Measurements from ENCODE around the gene SYNDIG1.

SYNDIG1 gene

DNA sequence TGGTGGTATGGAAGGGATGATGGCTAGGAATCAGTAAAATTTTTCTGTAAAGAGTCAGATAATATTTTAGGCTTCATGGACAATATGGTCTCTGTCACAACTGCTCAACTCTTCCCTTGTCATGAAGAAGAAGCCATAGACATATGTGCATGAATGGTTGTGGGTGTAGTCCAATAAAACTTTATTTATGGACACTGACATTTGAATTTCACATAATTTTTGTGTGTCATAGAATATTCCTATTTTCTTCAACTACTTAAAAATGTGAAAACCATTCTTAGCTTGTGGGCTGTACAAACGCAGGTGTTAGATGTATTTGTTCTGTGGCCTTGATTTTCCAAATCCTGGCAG is 59.9 kb downstream of the SYNDIG1 start:
- no peak for DNase-seq

DNA sequence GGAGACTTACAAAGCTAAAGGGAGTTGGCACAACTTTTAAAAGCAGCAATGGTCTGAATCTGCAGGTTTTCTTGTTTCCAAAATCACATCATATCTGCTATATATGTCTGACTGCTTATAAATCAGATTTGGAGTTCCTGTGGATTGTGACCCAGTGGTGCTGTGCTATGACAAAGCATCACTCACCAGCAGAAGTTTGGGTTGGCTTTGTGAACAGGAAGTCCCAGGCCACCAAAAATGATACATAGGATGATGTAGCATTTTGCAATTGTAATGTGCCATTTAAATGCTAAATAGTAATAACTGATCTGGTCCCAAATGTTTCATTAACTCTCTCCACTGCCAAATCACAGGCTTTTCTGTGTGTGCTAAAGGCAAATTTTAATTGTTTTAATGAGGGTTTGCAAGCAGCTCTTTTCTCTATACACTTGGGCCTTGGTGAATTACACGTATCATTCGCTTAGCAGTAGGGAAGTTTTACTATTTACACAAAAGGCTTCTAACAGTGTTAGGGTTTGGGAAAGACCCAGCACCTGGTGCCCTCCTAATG is 60.8 kb downstream of the SYNDIG1 start:
- DNase-seq = no peak

DNA sequence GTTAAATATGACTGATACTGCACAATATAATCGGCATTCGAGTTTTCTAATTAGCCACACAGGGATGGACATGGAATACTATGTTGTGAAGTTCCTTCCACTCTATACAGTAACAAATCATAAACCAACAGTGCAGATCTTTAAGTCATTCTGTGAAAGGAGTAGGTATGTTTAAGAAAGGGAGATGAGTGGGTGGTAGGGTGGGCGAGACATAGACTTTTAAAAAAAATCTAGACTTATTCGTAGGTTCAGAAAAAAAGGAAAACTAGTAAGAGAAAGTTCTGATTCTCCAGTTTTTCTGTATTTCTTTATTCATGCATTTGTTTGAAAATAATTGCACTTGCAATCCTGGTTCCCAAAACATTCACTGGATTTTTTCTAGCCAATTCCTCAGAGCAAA is 61.8 kb downstream of the SYNDIG1 start:
- no peak for DNase-seq

DNA sequence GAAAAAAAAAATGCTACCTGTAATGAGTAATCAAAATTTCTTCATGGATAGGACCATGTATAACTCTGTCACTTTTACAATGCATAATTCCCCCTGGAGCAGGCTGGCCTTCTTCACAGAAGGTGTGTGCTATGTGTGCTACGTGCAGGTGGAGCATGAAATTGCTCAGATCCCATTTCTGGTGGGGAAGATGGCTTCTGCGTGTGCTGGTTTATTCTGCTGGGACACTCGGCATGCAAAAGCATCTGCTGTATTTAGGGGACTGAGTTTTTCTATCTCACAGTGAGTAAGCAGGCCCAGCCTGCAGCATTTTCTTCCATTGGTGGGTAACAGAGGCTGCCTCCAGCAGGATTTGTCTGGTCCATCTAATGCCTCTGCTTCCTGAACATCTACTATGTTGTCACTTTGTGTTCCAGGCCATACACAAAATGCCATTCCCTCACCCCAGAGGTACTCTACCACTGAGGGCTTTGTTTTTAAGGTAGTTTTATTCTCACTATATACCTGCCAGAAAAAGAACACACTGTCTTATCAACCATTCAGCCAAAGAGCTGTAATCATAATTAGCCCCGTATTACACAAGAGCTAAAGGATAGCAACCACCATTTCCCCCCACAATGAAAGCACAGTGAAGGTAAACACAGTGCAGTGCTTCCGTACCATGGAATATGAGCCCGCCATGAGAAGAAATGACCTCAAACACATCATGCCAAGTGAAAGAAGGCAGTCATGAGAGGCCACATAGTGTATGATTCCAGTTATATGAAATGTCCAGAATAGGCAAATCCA is 62.4 kb downstream of the SYNDIG1 start:
- DNase-seq = no peak

DNA sequence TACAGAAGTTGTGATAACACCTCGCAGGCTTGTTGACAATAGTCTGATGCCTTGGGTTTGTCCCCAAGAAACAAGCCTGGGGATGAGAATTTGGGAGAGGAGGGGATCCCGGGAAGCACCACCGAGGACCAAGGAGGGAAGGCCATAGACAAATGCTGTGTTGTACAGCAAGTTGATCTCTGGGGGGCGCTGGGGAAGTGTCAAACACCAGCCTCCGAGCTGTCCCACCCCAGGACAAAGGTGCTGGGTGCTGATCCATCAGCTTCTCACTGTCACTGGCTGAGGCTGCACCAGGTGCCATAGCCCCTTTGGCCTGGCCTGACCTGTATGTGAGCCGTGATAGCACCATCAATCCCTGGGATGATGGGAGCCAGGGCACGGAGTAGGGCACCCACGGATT is 64.0 kb downstream of the SYNDIG1 start:
- no peak for DNase-seq

DNA sequence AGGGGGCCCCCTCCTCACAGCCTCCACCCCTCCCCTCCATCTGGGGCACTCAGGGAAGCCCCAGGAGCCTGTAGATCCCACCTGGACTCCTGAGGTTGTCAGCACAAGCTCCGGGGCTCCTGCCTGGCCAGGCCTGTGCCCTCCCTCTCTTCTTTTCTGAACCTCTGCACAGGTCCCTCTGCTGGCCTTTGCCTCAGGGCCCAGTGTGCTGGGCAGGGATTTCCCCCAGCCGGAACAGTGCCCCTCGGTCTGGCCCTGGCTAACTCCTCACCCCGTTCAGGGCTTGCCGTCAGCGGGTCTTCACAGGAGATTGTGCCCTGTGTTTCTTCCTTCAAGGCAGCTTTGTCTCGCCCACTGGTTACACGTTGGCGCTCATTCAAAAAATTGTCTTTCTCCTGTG is 64.9 kb downstream of the SYNDIG1 start:
- DNase-seq = no peak

DNA sequence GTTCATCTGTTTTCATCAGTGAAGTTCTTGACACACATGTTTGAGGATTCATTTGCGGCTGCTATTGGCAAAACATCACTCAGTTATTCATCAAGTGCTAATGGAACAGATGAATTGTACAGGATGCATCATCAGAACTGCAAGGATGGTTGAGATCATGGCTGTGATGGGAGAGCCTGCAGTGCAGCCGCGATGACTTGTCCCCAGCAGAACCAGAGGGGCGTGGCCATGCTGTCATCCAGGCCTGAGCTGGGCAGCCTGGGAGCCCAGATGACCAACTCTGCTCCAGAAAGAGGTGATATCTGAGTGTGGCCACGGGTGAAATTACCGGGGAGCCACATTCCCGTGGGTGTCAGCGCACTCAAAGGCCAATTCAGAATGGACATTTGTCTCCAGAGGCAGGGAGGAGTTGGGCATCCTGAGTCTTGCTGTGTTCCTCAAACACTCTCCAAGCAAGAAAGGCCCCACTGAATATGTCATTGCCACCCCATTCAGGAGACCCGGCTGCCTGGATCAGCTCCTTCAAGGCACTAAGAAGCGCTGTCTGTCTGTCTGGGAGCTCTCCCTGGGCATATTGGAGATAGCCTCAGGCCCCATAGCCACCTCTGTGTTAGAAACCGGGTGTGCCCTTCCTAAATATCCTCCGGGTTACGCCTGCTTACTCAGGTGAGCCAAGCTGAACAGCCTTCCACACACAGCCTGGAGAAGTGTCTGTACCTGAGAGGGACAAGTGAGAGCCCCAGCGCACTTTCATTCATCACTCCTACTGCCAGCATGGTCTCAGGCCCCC is 66.7 kb downstream of the SYNDIG1 start:
- DNase-seq = no peak

DNA sequence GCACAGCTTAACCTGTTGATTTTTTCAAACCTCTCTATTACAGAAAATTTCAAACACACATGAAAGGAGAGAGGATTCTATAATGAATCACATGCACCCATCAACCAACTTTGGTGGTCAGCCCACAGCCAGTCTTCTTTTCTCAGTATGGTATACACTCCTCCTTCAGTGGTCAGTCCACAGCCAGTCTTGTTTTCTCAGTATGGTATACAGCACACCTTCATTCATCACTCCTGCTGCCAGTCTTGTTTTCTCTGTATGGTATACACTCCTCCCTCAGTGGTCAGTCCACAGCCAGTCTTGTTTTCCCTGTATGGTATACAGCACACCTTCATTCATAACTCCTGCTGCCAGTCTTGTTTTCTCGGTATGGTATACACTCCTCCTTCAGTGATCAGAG is 67.8 kb downstream of the SYNDIG1 start:
- DNase-seq = no peak

DNA sequence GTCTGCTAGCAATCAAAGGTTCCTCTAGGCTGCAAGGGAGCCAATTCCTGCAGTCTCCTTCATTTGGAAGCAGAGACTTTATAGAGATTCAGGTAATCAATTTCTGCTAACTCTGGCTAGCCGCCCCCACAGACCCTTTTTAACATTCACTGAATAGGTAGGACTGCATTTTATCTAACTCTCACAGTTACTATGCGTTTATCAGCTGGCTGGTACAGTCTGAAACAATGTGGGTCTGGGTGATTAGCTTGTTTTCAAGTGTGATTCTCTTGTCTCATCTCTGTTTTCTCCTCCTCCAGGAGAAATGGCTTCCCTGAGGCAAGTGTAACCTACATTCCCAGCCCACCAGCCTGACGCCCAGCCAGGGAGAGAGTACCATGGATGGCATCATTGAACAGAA is 73.3 kb downstream of the SYNDIG1 start:
- no peak for DNase-seq

DNA sequence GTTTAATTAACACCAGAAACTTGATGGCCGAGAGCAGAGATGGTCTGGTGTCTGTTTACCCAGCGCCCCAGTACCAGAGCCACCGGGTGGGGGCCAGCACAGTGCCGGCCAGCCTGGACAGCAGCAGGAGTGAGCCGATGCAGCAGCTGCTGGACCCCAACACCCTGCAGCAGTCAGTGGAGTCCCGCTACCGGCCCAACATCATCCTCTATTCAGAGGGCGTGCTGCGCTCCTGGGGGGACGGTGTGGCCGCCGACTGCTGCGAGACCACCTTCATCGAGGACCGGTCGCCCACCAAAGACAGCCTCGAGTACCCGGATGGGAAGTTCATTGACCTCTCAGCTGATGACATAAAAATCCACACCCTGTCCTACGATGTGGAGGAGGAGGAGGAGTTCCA is 73.7 kb downstream of the SYNDIG1 start:
- no peak for DNase-seq

DNA sequence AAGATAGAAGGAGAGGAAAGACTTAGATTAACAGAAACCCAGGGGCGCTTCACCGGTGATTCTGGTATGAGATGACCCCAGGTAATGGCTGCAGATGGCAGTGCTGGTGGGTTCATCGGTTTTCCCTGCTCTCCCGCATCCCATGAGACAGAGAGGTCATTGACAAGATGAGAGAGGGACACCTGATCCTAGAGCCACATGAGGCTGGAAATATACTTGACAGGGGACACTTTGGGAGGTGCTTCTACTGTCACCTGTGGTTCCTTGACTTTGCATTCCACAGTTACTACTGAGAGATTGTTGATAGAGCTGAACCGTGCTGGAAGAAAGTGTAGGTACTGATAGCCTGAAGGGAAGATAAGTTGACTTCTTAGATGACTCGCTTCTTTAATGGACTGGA is 74.3 kb downstream of the SYNDIG1 start:
- DNase-seq = no peak

DNA sequence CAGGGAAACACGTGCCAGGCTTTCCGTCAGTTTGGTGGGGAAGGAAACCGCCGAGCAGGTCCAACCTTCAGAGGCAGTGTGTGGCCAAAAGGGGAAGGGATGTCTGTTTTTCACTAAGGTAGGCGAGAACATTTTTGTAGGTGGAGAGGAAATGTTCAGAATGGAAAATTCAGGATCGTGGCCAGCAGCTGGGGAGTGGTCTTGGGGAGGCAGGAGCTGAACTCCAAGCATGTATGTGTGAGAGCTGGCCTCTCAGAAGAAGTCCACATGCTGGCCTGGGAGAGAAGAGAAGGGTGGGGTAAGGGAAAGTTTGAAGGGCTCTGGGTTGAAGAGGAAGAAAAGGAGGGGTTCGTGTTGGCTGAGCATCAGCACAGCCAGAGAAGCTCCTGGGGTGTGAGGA is 74.9 kb downstream of the SYNDIG1 start:
- no peak for DNase-seq

DNA sequence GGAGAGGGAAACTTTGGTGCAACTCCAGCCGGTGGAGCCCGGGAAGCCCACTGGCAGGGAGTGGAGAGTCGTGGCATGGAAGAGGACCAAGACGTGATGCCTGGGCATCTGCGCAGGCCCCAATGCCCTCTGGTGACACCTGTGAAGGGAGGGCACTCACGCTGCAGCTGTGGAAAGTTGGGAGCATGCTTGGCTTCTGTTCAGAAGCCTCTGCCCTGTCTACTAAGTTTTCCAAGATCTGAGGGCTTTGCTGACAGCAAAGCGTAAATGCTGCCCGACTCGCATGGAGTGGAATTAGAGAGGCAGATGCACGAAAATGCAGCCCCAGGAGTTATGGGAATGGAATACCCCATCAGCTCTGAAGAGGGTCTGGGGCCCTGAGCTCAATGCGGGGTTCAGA is 75.7 kb downstream of the SYNDIG1 start:
- DNase-seq = no peak

DNA sequence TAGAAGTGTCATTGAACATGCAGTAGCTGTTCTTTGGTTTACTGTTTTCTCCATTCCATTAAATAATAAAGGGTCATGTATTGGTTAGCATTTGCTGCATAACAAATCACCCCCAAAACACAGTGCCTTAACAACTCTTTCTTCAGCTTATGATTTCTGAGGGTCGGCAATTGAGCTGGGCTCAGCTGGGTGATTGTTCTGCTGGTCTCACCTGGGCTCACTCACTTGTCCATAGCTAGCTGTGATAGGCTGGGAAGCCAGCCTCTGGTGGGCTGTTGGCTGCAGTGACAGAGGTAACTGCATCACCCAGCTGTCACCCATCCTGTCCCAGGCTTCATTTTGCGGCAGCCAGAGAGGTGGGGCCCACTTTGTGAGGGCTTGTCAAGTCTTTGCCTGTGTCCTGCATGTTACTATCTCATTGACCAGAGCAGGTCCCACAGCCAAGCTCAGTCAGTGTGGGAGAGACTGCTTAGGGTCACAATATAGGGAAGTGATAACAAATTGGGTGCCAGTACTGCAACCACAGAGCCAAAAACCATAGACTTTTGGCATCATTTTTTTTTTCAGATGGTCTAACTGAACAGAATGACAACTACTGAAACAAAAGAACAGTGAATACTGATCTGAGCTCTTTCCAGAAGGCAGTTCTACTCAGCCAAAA is 76.9 kb downstream of the SYNDIG1 start:
- DNase-seq = no peak

DNA sequence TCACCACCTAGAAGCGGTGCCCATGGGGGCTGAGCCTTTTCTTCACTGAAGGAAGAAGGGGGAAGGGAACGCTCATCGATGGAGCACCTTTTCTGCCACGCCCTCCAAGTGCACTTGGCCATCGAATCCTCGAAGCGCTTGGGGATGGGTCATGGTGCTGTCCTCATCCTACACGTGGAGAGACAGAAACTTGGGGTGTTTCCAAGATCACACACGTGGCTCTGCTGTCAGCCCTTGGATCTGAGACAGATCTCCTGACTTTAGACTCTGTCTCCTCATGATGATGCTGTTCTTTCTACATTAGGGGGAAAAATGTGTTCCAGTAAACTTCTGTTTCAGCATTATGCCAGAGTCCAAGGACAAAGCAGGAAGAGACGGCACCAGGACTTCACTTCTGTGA is 78.5 kb downstream of the SYNDIG1 start:
- no peak for DNase-seq

DNA sequence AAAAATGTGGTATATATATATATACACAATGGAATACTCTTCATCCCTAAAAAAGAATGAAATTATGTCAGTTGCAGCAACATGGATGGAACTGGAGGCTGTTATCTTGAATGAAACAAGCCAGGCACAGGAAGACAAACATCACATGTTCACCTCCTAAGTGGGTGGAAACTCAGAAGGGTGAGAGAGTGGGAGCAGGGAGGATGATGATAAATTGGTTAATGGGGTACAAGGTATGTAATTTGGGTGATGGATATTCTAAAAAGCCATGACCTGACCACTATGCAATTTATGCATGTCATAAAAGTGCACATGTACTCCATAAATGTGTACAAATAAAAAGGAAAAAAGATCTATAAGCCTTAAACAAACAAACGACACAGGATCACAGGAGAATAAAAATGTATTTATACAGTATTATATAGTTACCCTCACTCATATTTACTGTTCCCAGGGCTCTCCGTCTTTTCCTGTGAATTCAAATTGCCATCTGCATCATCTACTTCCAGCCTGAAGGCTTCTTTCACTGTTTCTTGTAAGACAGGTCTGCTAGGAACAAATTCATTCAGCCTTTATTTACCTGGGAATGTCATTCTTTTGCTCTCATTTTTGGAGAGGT is 89.8 kb downstream of the SYNDIG1 start:
- no peak for DNase-seq

DNA sequence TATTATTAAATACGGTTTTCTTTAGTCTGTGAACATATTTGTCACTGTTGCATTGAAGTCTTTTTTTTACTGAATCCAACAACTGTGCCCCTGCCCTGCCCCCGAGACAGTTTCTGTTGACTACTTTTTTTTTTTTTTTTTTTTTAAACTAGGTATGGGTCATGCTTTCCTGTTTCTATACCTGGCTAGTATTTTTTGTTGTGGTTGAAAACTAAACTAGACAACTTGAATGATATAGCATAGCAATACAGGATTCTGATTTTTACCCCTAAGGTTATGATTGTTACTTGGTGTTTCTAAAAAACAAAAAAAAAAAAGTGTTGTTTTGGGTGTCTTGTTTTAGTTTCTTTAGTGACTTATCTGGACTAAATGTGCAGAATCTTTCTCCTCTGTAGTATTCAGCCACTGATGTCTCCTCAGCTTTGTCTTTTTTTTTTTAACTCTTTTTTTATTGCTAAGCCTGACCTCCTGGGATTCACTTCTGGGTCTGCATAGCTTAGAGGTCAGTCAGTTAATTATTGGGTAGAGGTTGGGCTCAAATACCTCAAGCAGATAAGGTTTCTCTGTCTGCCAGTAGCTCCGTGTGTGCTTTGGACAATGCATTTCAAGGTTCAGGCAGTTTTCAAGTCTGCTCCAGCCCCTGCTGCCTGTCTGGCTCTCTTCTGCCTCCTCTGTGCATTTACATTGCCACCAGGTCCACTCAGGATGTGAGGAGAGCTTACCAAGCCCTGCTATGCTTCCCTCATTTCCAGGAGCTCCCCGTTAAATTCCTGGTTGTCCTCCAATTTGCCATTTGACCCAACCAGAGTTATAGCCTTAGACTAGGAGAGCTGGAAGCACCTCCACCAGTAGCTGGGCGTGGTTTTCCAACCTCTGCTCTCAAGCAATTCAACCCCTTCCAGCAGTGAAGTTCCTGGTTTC is 91.4 kb downstream of the SYNDIG1 start:
- DNase-seq = no peak

DNA sequence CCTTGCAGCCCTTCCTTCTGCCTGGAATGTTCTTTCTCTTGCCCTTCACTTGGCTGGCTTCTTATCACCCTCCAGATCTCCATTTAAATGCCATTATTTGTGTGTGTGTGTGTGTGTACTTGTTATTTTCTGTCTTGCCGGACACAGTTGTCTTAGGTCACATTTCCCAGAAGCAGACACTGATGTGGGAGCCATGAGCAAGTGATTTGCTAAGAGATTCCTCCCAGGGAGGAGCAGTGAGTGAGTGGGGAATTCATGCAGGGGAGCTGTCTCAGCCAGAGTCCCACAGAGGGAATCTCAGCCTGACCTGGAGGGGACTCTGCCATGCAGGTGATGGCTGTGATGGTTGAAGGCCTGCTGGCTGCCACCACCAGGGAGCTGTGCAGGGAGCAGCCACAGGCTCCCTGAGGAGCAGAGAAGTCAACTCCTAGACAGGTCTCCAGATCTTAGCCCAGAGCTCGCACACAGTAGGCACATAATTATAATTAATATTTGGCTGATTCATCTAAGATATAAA is 96.5 kb downstream of the SYNDIG1 start:
- DNase-seq = no peak

DNA sequence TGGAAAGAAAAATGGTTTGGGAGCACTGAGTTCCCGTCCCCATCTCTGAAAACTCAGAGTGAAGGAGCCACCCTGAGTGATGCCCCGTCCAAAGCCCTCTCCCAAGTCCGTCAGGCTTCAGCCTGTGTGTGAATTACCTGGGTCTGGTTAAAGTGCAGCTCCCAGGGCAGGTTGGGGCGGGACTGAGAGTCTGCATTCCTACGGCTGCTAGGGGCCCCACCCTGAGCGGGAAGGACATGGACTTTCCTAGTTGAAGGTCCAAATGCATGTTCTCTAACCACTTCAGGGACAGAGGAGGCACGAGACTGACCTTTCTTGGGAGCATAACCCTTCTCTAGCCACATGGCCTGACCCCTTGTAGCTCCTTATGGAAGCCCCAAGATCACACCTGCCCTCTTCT is 97.2 kb downstream of the SYNDIG1 start:
- DNase-seq = no peak

DNA sequence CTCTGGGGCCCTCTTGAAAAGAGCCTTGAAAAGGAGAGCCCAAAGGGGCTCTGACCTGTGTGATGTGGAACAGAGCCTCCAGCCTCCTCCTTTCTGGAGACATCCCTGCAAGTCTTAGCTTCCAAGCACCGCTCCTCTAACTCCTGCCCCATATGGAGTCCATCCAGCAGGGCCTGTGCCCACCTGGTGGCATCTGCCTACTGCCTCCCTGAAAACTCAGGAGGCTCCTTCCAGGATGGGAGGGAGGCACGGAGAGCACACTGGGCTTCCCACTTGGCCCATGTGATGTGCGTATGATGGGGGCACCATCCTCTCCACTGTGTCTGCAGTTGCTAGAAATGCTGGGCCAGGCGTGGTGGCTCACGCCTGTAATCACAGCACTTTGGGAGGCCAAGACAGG is 98.1 kb downstream of the SYNDIG1 start:
- DNase-seq = no peak

DNA sequence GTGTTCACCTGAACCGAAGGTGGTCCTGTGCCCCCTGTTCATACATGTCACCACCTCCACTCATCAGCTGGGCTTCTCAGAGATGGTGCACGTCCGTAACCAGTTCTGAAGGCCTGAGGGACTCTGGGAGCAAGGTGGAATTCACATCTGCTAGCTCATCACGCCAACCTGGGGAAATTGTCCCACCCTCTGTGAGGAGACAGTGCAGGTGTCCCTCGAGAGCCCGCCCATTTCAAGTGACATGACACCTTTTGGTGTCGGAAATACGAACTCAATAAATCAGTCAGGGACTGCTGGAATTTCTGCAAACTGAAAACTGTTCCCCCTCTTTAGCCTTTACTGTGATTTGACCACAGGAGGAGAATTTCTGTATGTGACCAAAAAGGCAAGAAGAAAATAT is 99.4 kb downstream of the SYNDIG1 start:
- no peak for DNase-seq

DNA sequence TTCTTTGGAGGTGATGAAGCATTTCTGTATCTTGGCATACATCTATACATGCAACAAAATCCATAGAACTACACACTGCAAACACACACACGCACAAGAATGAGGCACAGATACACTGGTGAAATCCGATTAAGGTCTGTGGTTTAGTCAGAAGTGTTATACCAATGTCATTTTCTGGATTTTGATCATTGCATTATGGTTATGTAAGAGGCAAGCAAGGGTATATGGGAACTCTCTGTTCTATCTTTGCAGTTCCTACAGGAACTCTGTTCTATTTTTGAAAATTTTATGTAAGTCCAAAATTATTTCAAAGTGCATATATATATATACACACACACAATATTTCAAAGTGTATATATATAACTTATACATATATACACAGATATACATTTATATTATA is 101.7 kb downstream of the SYNDIG1 start:
- DNase-seq = no peak
